NCI-H82 treated with DMSO at 0.1 percent for 48 hours (cell line): ENCODE measurements around the gene IFFO2.
"Not testable (repeated sequence)": the region's sequence is repeated elsewhere in the genome, so short reads cannot be mapped to it uniquely, and the experiment has no call there.

Experiments used
- DNase-seq: peaks from one replicate; lab custom pipeline; 2025; ENCODE audit not compliant: unreplicated experiment; lab: John Stamatoyannopoulos, UW

Gene IFFO2

DNA sequence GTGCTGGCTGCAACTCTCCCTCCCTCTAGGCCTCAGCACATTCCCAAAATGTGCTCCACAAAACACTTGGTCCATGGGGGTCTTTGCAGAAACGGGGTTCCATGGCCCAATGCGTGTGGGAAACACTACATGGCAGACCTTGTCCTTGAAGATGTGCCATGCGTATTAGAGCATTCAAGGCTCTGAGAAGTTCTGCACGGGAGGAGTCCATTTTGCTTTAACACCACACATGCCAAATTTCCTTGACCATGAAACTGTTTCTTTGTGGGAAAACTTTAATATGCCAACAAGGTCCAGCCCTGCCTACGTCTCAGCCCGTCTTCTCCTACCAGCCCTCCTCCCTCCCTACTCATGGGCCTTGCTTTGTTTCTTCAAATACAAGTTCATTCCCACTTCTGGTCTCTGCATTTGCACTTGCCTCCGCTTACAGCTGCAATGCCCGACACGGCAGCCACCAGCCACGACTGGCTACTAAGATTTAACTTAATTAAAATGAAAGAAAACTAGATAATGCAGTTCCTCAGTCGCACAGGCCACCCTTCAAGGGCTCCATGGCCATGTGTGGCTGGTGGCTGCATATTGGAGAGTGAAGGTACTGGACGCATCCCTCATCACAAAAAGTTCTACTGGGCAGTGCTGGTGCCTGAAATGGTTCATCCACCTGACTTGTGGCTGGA is 77.8 kb downstream of the IFFO2 start:
- no peak for DNase-seq

DNA sequence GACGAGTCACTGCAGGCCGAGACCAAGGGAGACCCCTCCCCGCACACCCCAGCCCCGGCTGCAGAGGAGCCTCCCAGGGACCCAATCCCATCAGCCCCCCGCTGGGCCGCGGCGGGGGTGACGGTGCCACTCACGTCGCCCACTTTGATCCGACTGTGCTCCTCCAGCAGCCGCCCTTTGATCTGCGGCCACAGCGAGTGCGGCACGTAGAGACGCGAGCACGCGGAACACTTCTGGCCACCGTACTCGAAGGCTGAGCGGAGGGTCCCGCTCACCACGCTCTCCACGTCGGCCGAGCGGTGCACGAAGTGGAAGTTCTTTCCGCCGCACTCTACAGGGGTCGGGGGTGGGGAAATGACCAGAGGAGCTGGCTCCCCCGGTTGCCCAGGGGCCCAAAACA is 79.2 kb downstream of the IFFO2 start:
- no peak for DNase-seq

DNA sequence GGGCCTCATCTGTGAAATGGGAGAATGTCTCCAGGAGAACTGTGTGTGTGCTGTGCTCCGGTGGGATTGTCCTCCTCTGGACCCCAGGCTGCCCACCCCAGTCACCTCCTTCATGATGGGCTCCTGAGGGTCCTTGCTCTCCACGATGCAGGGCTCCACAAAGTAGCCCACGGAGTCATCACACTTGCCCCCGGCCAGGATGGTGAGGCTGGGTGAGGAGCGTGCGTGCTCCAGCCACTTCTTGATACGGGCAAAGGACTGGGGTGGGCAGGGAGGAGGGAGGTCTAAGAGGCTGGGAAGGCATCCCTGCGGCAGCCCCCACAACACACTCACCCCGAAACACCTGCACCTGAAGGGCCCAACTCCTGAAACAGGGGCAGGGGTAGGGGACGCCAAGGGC is 80.3 kb downstream of the IFFO2 start:
- DNase-seq: no peak

DNA sequence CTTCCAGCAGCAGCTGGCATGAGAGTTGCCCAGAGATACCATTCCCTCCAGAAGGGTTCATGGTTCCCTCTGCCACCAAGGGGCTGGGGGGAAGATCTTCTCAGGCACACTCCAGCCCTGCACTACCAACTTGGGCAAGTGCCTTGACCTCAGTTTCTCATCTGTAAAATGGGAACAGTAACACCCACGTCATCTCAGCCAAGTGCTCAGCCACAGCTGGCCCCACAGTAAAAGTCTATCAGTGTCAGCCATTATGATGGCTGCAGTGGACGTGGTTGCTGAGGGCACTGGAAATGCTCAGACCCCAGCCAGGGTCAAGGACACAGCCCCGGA is 80.7 kb downstream of the IFFO2 start:
- DNase-seq: no peak

DNA sequence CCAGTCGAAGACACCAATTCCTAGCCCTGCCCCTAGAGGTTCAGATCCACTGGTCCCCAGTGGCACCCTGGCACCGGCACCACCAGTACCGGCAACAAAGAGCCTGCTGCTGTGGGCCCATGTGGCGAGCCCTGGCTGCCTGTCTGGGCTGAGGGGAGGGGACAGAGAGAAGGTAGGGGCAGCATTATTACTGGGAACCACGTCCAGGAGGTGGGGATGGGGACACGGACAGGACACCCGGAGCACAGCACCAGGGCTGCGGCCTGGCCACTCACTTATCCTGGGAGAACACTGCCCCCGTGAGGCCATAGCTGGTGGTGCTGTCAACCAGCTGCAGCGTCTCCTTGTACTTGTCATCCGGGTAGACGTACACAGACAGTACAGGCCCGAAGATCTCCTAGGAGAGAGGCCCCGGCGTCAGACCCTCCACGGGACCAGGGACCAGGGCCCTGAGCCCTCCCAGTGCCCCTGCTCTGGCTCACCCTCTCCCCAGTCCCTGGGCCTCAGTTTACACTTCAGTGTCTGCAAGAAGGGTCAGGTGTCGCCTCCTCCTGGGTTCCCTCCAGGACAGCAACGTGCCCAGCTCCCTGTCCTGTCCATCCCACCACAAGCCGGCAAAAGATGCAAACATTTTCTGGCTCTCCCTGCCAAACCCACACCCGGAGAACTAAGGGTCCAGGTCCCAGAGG is 81.2 kb downstream of the IFFO2 start:
- peak; percentile 70 for DNase-seq

DNA sequence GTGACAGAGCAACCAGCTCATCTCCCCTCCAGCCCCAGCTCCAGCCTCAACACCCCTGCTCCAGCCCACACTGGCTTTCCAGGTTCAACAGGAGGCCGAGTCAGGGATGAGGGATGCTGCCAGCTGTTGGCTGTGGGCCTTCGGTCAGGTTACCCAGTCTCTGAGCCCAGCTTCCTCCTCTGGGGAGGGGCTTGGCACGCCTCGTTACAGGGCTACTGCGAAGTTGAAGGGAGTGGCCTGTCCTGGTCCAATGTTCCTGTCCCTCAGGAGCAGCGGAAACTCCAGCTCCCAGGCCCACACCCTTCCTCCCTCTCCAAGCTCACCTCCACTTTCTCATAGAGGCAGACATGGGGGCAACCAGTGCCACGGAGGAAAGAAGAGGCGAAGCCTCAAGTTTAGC is 81.9 kb downstream of the IFFO2 start:
- DNase-seq: no peak

DNA sequence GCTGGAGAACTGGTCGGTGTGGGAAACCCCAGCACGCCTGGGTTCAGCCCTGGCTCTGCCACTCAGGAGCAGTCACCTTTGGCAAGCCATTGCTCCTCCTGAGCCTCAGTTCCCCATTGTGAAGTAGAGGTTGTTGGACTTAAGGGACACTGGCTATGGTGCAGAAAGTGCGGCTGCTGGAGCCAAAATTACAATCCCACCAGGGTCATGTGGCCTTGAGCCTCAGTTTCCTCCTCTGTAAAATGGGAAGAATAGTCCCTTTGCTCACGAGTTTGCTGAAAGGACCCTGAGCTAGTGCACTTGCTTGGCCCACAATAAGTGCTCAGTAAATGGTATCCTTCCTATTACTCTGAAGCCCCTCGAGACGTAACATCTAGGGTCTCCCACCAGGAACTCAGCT is 82.4 kb downstream of the IFFO2 start:
- DNase-seq: no peak

DNA sequence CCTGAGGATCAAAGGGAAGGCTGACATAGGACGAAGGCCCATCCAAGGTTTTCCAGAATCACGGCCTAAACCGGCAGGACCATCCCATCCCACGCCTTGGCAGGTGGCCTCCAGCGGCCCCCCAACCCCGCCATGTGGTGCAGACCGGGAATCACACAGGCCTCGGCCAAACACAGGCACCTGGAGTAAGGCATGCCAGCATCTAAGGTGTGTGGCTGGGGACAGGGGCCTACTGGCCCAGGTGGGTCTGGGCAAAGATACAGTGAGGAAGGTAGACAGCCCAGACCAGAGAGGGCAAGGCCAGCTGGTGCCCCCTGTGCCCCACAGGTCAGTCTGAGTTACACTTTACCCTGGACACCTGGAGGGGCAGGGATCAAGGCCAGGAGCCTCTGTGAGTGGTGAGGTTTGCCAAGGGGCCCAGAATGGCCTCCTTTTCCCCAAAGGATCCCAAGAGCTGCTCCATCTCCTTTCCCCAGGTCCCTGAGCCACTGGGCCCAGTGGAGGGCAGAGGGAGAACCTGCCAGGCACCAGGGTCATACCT is 84.3 kb downstream of the IFFO2 start:
- no peak for DNase-seq

DNA sequence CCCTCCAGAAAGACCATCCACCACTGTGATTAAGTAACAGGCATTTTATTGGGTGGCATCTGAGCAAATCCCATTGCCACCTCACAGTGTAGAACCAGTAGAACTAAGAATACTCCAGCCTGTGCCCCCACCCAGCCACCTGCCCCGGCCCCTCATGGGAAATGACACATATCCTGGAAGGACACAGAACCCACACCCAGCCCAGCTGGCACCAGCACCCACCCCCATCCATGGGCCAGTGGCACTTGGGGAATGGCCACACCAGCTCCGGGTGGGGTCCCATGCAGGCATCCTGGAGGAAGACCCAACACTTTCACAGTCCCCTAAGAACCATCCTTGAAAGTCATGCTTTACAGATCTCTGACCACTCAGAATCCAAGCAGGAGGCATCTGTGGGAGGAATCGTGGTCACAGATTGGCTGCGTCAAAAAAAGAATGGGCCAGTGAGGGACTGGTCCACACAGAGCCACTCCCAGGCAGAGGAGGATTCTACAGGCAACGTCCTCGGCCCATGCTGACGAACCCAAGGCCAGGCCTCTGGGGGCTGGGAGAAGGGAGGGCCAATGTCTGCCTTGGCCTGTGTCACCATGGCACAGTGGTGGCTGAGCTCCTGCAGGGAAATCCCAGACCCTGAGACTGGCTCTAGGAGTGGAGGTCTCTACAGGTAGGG is 84.9 kb downstream of the IFFO2 start:
- no peak for DNase-seq

DNA sequence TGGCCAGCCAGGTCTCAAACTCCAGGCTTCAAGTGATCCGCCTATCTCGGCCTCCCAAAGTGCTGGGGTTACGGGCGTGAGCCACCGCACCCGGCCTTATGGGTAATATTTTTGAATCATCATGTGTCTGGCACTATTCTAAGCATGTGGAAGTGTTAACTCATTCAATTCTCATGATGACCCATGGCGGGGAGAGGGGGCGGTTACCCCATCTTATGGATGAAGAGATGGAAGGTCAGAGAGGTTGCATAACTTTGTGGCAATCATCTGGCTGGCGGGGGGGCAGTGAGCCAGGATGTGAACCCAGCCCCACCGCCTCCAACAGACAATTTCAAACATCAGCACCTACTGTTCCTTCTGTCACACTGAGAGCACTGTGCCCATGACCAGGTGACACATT is 85.5 kb downstream of the IFFO2 start:
- no peak for DNase-seq

DNA sequence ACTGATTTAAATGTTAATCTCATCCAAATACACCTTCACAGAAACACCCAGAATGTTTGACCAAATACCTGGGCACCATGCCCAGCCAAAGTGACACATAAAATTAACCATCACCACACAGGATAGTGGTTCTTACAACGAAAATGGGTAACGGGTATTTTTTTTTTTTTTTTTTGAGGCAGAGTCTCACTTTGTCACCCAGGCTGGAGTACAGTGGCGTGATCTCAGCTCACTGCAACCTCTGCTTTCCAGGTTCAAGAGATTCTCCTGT is 85.9 kb downstream of the IFFO2 start:
- not testable (repeated sequence) for DNase-seq

DNA sequence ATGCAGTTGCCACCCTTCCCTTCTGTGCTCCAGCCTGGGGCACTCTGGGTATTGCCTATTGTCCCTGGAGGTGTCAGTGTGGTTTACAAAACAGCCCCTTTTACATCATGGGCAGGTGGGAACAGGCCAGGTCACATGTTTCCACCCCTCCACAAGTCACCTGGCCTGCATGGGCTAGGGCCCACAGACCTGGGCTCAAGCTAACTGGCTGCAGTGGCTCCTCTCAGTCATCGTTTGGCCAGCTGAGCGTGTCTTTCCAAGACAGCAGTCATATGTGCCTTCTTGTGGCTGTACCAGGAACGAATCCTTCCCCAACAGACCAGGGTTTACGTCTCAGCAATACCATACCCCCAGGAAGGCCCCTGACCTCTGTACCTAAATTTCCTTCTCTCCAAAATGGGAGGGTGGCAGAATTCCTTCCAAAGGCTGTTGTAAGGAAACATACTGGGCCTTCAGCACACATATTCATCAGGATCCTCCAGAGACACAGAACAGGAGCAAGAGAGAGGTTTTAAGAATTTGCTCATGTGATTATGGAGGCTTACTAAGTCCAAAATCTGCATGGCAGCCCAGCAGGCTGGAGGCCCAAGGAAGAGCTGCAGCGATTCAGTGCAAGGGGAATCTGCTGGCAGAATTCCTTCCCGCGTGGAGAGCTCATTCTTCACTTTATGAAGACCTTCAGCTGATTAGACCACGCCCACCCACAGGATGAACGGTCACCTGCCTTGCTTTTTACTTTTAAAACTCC is 86.5 kb downstream of the IFFO2 start:
- DNase-seq: no peak

DNA sequence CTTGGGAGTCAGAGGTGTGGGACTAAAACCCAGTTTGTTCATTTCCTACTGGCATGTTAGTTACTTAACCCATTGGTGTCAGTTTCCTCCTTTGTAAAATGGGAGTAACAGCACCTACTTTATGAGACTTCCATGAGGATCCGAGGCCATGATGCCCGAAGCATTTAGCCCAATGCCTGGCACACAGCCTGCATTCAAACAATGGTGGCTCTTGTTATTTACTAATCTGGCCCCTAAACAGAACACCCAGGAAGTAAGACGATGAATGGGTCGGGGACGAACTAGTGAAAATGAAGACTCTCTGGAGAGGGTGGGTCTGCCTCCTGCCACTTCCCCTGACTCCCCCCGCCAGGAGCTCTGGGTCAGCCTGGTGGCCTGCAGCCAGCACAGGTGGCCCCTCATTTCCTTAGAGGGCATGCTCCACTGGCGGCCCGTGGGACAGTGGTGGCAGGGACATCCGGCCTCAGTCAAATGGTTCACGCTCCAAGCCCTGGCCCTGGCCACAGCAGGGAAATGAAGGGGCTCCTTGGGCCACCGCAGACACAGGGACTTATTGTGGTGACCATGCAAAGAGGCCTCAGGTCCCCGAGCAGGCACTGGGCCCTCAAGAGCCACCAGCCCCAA is 87.6 kb downstream of the IFFO2 start:
- DNase-seq: no peak

DNA sequence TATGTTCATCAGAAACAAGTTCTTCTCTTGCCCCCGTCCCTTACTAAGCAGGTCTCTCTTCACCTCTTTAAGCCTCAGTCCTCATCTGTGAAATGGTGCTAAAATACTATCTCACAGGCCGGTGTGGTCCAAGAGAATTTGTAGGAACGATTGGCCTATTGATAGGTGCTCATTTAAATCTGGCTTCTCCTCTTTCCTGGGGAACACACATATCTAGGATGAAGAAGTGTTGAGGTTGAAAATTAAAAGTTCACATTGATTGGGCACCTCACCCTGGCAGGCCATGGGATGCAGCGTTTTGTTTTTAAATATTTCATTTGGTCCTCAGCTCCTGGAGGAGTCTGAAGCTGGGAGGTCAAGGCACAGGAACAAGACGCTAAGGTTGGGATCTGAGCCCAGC is 88.1 kb downstream of the IFFO2 start:
- no peak for DNase-seq

DNA sequence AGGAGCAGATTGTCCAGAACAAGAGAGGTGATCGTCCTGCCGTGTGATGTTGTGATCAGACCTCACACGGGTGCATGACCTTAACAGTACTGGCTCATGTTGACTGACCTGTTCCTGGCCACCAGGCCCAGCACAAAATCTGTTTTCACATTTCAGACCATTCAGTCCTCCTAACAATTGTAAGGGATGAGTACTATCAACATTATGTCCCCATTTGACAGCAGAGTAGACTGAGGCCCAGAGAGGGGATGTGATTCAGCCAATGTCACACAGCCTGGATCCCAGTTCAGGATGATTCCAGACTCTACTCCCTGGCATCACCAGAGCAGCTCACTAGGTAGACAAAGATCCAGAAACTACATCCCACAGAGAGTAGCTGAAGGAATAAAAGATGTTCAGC is 89.6 kb downstream of the IFFO2 start:
- no peak for DNase-seq

DNA sequence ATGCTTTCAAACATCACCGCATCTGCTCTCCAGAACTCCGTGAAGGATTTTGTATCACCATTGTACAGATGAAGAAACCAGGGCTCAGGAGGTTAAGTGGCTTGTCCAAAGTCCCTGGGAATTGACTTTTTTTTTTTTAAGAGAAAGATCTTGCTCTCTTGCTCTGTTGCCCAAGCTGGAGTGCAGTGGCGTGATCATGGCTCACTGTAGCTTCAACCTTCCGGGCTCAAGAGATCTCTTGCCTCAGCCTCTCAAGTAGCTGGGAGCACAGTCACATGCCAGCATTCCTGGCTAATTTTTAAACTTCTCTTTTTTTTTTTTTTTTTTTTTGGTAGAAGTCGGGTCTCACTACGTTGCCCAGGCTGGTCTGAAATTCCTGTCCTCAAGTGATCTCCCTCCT is 90.2 kb downstream of the IFFO2 start:
- no peak for DNase-seq

DNA sequence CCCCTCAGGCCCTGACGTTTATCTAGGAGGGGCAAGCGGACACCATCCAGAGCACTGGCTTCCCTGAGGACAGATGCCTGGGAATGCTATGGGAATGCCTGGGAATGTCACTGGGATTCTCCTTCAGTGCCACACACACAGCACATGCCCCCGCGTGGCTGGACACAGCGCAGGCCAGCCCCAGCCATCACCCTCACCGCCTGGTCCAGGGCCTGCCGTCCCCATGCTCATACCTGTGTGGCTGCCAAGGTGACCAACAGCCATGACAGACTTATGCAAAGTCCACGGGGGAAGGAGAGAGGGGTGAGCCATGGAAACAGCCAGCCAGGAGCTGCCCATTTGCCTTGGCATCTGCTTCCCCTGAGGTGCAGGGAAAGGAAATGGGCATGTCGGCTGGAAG is 91.3 kb downstream of the IFFO2 start:
- no peak for DNase-seq

DNA sequence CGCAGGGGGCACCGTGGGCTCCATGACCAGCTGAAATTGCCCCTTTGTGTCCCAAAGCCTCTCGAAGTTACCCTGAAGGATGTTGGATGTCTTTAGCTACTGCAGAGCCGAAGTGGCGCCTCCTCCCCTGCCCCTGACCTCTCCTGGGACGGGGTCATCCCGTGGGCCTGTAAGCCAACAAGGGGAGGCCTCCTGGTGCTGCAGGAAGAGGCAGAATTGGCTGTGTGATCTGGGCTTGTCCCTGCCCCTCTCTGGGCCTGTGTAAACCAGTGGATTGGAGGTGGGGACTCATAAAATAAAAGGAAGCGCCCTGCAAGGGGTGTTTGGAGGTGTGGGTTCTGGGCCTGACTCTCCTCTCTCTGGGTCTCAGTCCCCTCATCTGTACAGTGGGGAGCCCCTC is 94.9 kb downstream of the IFFO2 start:
- DNase-seq: no peak

DNA sequence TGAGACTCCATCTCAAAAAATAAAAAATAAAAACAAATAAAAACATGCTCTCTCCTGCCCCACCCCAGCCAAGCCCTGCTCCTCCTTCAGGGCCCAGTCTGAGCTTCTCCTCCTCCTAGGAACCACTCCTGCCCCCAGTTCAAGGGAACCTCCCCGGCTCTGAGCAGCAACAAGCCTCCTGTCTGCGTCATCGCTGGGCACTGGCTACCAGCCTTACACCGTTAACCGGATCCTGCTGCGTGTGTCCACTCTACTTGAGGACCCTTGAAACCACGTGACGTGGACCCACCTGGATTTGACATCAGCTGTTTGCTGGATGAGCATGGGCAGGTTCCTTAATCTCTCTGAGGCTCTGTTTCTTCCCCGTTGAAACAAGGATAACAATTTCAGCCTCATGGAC is 95.4 kb downstream of the IFFO2 start:
- DNase-seq: no peak

DNA sequence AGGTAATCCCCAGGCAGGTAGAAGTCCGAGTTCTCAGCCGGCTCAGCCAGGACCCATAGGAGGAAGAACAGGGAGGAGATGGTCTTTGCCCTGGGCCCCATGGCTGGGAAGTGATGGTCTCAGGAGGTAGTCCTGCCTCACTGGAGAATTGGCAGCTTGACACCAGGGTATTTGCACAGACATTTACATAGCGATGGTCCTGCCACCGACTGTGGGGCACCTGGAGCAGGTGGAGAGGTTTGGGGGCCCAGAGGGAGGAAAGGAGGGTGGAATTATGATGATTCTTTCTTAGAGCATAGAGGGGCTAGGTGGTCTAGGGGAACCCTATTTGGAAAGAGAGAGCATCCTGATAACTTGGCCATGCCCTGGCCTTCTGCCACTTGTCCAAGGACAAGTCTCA is 96.9 kb downstream of the IFFO2 start, which contains the start of gene TAS1R2:
Gene TAS1R2, minus strand, starts transcription at position 101 of the 400 bp plus-strand sequence. Its CDS starts 0 bp downstream, at position 101.
- no peak for DNase-seq

DNA sequence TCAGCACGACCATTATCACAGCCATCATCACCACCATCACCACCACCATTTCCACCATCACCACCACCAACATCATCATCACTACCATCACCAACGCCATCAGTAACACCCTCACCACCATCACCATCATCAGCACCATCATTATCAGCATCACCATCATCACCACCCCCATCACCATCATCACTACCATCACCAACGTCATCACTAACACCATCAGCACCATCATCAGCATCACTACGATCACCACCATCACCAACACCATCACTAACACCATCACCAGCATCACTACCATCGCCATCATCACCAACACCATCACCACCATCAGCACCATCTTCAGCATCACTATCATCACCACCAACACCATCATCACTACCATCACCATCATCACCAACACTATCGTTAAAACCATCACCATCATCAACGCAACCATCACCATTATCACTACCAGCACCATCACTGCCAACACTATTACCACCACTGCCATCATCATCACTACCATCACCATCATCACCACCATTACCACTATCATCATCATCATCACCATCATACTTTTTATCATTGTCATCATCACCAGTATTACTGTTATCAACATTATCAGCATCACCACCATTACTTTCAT is 98.3 kb downstream of the IFFO2 start:
- DNase-seq: no peak
